Mucosa of stomach (tissue), 1 donor: ENCODE measurements around the gene FMN2.
"Not testable (repeated sequence)": the region's sequence is repeated elsewhere in the genome, so short reads cannot be mapped to it uniquely, and the experiment has no call there.

Experiments used
- H3K27me3 ChIP-seq: one replicate; pipeline ENCODE4 v1.7.0; 2013; ENCODE audit warnings: mild to moderate bottlenecking, low read length; ENCODE audit not compliant: control insufficient read depth, insufficient read depth
- H3K36me3 ChIP-seq: one replicate; pipeline ENCODE4 v1.7.0; 2013; ENCODE audit warnings: low read length; ENCODE audit not compliant: control insufficient read depth, insufficient read depth
- H3K4me1 ChIP-seq: one replicate; pipeline ENCODE4 v1.7.0; 2013; ENCODE audit warnings: mild to moderate bottlenecking, low read length; ENCODE audit not compliant: control insufficient read depth, insufficient read depth
- H3K4me3 ChIP-seq: one replicate; pipeline ENCODE4 v1.7.0; 2013; ENCODE audit warnings: low read length
- H3K9ac ChIP-seq: one replicate; pipeline ENCODE4 v1.7.0; 2013; ENCODE audit warnings: mild to moderate bottlenecking, low read length, moderate library complexity
- H3K9me3 ChIP-seq: one replicate; pipeline ENCODE4 v1.7.0; 2013; ENCODE audit warnings: mild to moderate bottlenecking, low read length, moderate library complexity; ENCODE audit not compliant: control insufficient read depth
- donor health status: Pancreatic carcinoma.

The FMN2 gene

GRCh38 chr1:240245629-240246020 lies 153.9 kb downstream of the FMN2 start:
- H3K9ac ChIP-seq: no peak overlapping the region
- H3K4me1 ChIP-seq: no peaks in the 10 kb centered on the region
- H3K4me3 ChIP-seq: no peak overlapping the region
- no peaks in the 10 kb centered on the region for H3K36me3 ChIP-seq
- H3K27me3 ChIP-seq: no peaks in the 10 kb centered on the region
- no peaks in the 10 kb centered on the region for H3K9me3 ChIP-seq

- no peak overlapping the region for H3K4me3 ChIP-seq
- H3K9me3 ChIP-seq: no peaks in the 10 kb centered on the region
- H3K36me3 ChIP-seq: no peaks in the 10 kb centered on the region
- H3K4me1 ChIP-seq: no peaks in the 10 kb centered on the region
- no peak overlapping the region for H3K9ac ChIP-seq
- no peaks in the 10 kb centered on the region for H3K27me3 ChIP-seq
These were observed 156.2 kb downstream of the FMN2 start for GRCh38 chr1:240247899-240248298.

- no peaks in the 10 kb centered on the region for H3K9me3 ChIP-seq
- no peaks in the 10 kb centered on the region for H3K27me3 ChIP-seq
- H3K9ac ChIP-seq: no peak overlapping the region
- H3K4me3 ChIP-seq: no peak overlapping the region
- no peaks in the 10 kb centered on the region for H3K4me1 ChIP-seq
- no peaks in the 10 kb centered on the region for H3K36me3 ChIP-seq
These were observed 162.3 kb downstream of the FMN2 start for GRCh38 chr1:240254006-240254405.

- Histone ChIP-seq H3K9me3 (no peaks in the 10 kb centered on the region), H3K4me1 (no peaks in the 10 kb centered on the region)
These were observed 163.2 kb downstream of the FMN2 start for GRCh38 chr1:240254778-240255291.

GRCh38 chr1:240255922-240256321 lies 164.2 kb downstream of the FMN2 start:
- Histone ChIP-seq H3K4me3 (no peak overlapping the region), H3K36me3 (no peaks in the 10 kb centered on the region), H3K9me3 (no peaks in the 10 kb centered on the region), H3K9ac (no peak overlapping the region), H3K4me1 (no peaks in the 10 kb centered on the region), H3K27me3 (no peaks in the 10 kb centered on the region)

More at GRCh38 chr1:240254778-240255291, 163.2 kb downstream of the FMN2 start:
- H3K9ac ChIP-seq: no peak overlapping the region
- no peak overlapping the region for H3K4me3 ChIP-seq
- H3K36me3 ChIP-seq: no peaks in the 10 kb centered on the region
- H3K27me3 ChIP-seq: no peaks in the 10 kb centered on the region

GRCh38 chr1:240256836-240257503 lies 165.3 kb downstream of the FMN2 start:
- no peak overlapping the region for H3K9ac ChIP-seq

GRCh38 chr1:240258910-240259309 lies 167.2 kb downstream of the FMN2 start:
- no peaks in the 10 kb centered on the region for H3K9me3 ChIP-seq
- no peaks in the 10 kb centered on the region for H3K27me3 ChIP-seq
- H3K36me3 ChIP-seq: no peaks in the 10 kb centered on the region
- H3K9ac ChIP-seq: no peak overlapping the region
- no peak overlapping the region for H3K4me3 ChIP-seq
- H3K4me1 ChIP-seq: no peaks in the 10 kb centered on the region

More at GRCh38 chr1:240256836-240257503, 165.3 kb downstream of the FMN2 start:
- no peak overlapping the region for H3K4me3 ChIP-seq
- H3K9me3 ChIP-seq: no peaks in the 10 kb centered on the region
- H3K27me3 ChIP-seq: no peaks in the 10 kb centered on the region
- no peaks in the 10 kb centered on the region for H3K4me1 ChIP-seq
- no peaks in the 10 kb centered on the region for H3K36me3 ChIP-seq

GRCh38 chr1:240264494-240264893 lies 172.8 kb downstream of the FMN2 start:
- not testable (repeated sequence) for H3K4me3 ChIP-seq, H3K9me3 ChIP-seq, H3K4me1 ChIP-seq, H3K36me3 ChIP-seq, H3K27me3 ChIP-seq, H3K9ac ChIP-seq

- no peaks in the 10 kb centered on the region for H3K27me3 ChIP-seq
- H3K36me3 ChIP-seq: no peaks in the 10 kb centered on the region
- H3K4me3 ChIP-seq: no peak overlapping the region
- no peak overlapping the region for H3K9ac ChIP-seq
- H3K4me1 ChIP-seq: no peaks in the 10 kb centered on the region
- no peaks in the 10 kb centered on the region for H3K9me3 ChIP-seq
These were observed 179.4 kb downstream of the FMN2 start for GRCh38 chr1:240271081-240271480.

GRCh38 chr1:240274569-240274968 lies 182.9 kb downstream of the FMN2 start:
- Histone ChIP-seq H3K4me3 (no peak overlapping the region), H3K4me1 (no peaks in the 10 kb centered on the region), H3K27me3 (no peaks in the 10 kb centered on the region), H3K36me3 (no peaks in the 10 kb centered on the region), H3K9ac (no peak overlapping the region), H3K9me3 (no peaks in the 10 kb centered on the region)

GRCh38 chr1:240275219-240275618 lies 183.5 kb downstream of the FMN2 start:
- H3K9me3 ChIP-seq, H3K4me1 ChIP-seq, H3K36me3 ChIP-seq, H3K27me3 ChIP-seq, H3K4me3 ChIP-seq, H3K9ac ChIP-seq: not testable (repeated sequence)

GRCh38 chr1:240278082-240278481 lies 186.4 kb downstream of the FMN2 start:
- Histone ChIP-seq H3K4me3 (no peak overlapping the region), H3K36me3 (no peaks in the 10 kb centered on the region), H3K9ac (no peak overlapping the region), H3K27me3 (peaks cover 3% of the 10 kb centered on the region), H3K4me1 (no peaks in the 10 kb centered on the region), H3K9me3 (no peaks in the 10 kb centered on the region)
